ENCODE measurements around the gene ATP9B.

The ATP9B gene

DNA sequence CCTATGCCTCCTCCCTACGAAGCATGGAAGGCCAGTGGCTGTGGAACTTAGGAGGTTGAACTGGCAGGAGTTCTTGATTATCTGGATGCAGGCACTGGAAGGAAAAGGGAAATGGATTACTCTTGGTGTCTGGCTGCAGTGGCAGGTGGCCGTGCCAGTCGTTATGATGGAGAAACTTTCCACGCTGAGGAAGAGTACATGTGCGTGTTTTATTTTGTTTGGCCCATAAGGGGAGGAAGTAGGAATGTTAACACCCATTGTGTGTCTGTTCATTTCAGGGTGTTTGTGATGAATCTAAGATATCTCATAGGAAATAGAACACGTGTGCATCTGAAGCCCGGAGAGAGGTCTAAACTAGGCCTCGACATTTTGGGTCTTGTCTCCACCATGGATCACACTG, 203.7 kb downstream of the ATP9B start:
- Histone ChIP-seq H3K27me3 (replicated peaks; ENCODE audit: control insufficient read depth, insufficient read depth, low read length) (no peaks in the 10 kb centered on the region), H3K36me3 (ENCODE audit: control insufficient read depth, insufficient read depth, low read length) (no peaks in the 10 kb centered on the region; the same call in 1 of the 2 replicates), H3K4me3 (replicated peaks; ENCODE audit: low read depth, low read length) (no peak overlapping the region)
- DNase-seq (ENCODE audit: extremely low read depth, insufficient read length) = no peak
- TF ChIP-seq, protein P1, sequence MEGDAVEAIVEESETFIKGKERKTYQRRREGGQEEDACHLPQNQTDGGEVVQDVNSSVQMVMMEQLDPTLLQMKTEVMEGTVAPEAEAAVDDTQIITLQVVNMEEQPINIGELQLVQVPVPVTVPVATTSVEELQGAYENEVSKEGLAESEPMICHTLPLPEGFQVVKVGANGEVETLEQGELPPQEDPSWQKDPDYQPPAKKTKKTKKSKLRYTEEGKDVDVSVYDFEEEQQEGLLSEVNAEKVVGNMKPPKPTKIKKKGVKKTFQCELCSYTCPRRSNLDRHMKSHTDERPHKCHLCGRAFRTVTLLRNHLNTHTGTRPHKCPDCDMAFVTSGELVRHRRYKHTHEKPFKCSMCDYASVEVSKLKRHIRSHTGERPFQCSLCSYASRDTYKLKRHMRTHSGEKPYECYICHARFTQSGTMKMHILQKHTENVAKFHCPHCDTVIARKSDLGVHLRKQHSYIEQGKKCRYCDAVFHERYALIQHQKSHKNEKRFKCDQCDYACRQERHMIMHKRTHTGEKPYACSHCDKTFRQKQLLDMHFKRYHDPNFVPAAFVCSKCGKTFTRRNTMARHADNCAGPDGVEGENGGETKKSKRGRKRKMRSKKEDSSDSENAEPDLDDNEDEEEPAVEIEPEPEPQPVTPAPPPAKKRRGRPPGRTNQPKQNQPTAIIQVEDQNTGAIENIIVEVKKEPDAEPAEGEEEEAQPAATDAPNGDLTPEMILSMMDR (IDR thresholded peaks at IDR 0.05; ENCODE audit: insufficient read depth, low read length, poor library complexity, severe bottlenecking) = no peak

DNA sequence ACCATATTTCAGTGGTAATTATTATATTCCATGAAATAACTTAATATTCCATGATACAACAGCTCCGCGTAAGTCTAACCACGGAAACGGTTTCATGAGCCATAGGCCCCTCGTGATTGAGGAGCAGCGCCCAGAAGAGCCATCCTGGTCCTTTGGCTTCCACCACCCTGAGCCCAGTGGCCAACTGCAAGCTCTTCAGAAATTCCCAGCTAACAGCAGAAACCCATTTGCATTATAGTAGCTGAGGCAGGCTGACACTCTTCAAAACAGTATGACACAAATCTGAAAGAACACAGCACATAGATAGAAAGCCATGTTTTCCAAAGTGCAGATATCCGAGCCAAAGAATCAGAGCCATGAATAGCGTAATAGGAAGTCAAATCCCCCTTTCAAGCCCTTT, 205.6 kb downstream of the ATP9B start:
- DNase-seq (ENCODE audit: extremely low read depth, insufficient read length) = no peak
- Histone ChIP-seq H3K36me3 (ENCODE audit: control insufficient read depth, insufficient read depth, low read length) (peaks cover 1% of the 10 kb centered on the region; the same call in 1 of the 2 replicates), H3K27me3 (replicated peaks; ENCODE audit: control insufficient read depth, insufficient read depth, low read length) (no peaks in the 10 kb centered on the region), H3K4me3 (replicated peaks; ENCODE audit: low read depth, low read length) (no peak overlapping the region)
- TF ChIP-seq, protein P1 (IDR thresholded peaks at IDR 0.05; ENCODE audit: insufficient read depth, low read length, poor library complexity, severe bottlenecking) = no peak

DNA sequence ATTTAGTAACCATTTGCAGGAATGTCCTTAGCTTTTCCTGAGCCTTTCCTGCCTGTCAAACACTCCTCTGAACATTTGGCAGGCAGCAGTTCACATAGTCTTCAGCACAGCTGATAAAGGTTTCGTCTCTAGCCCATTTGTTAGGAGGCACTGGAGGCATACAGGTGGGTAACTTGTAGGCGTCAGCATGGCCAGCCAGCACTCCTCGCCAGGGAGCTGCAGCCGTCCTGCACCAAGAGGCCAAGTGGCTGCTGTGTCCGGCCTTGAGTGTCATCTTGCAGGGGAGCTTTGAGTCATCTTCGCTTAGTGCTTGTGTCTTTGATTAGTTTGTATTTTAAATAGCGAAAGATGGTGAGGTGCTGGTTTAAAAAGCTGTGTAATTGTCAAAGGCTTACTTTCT, 206.3 kb downstream of the ATP9B start:
- TF ChIP-seq, protein P1 (IDR thresholded peaks at IDR 0.05; ENCODE audit: insufficient read depth, low read length, poor library complexity, severe bottlenecking) = no peak
- no peak for DNase-seq (ENCODE audit: extremely low read depth, insufficient read length)
- Histone ChIP-seq H3K27me3 (replicated peaks; ENCODE audit: control insufficient read depth, insufficient read depth, low read length) (no peaks in the 10 kb centered on the region), H3K4me3 (replicated peaks; ENCODE audit: low read depth, low read length) (no peak overlapping the region), H3K36me3 (ENCODE audit: control insufficient read depth, insufficient read depth, low read length) (peaks cover 1% of the 10 kb centered on the region; the same call in 1 of the 2 replicates)

DNA sequence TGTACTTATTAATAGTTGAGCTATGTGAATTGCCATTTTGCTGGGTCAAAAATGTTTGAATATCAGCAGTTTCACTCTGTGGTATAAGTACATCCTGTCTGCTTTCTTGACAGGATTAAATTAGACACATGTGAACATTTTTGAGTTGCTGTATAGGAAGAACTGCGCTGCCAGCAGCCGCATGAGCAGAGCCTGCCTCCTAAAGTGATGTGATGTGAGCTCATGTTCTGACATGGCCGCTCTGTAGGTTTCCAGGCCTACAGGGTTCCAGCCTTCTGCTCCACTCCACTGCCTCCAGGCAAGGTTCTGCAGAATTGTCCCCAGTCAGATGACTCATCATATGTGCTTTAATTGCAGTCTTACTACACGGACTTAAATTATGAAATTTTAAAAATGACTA, 206.8 kb downstream of the ATP9B start:
- Histone ChIP-seq H3K4me3 (replicated peaks; ENCODE audit: low read depth, low read length) (no peak overlapping the region), H3K27me3 (replicated peaks; ENCODE audit: control insufficient read depth, insufficient read depth, low read length) (no peaks in the 10 kb centered on the region), H3K36me3 (ENCODE audit: control insufficient read depth, insufficient read depth, low read length) (peaks cover 1% of the 10 kb centered on the region; the same call in 1 of the 2 replicates)
- DNase-seq (ENCODE audit: extremely low read depth, insufficient read length) = no peak
- TF ChIP-seq, protein P1 (IDR thresholded peaks at IDR 0.05; ENCODE audit: insufficient read depth, low read length, poor library complexity, severe bottlenecking) = no peak

DNA sequence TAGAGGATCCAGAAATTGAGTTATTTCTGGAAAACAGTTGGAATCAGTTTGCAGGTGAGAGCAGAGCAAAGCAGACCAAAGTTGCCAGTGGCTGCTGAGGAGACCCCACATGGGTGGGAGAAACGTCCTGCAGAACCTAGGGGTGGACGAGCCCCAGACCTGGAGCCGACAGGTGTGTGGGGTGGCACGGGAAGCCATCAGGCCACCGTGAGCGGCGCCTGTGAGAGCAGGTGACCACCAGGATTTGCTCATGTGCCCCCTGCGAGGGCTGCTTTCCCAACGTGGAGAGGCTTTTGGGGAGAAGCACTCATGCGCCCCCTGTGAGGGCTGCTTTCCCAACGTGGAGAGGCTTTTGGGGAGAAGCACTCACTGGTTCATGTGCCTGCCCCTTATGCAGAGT, 209.7 kb downstream of the ATP9B start:
- no peak for DNase-seq (ENCODE audit: extremely low read depth, insufficient read length)
- TF ChIP-seq, protein P1 (IDR thresholded peaks at IDR 0.05; ENCODE audit: insufficient read depth, low read length, poor library complexity, severe bottlenecking) = no peak
- Histone ChIP-seq H3K27me3 (replicated peaks; ENCODE audit: control insufficient read depth, insufficient read depth, low read length) (no peaks in the 10 kb centered on the region), H3K36me3 (ENCODE audit: control insufficient read depth, insufficient read depth, low read length) (peaks cover 1% of the 10 kb centered on the region; the same call in 1 of the 2 replicates), H3K4me3 (replicated peaks; ENCODE audit: low read depth, low read length) (no peak overlapping the region)

All from GM06990 (cell line).